Psoas muscle (tissue), 8 donors: Measurements from ENCODE around the gene TGFBR3L. TPM values are rescaled to one million over a fixed set of nuclear protein-coding genes. Genes with fewer than 3 reads are reported as not detected.

ENCODE experiments used
- ATAC-seq, 4 donors: fragments of 200-7000 bp; cut with Tn5 transposase; one replicate each; pipeline ENCODE4 v1.9.1; 2020; ENCODE audit warnings: moderate library complexity in 3 of 4, mild to moderate bottlenecking in 2 of 4
- DNase-seq, 2 donors: peaks; one replicate each; pipeline ENCODE4 v3.0.0-alpha.2; 2020
- H3K27ac ChIP-seq: fragments of 200-600 bp; one replicate; pipeline ENCODE4 v1.8.0; 2022
- H3K27me3 ChIP-seq, 3 donors: fragments of 200-600 bp in 1 of 3; one replicate each; pipeline versions ENCODE4 v1.6.1 to v1.8.0; 2013 to 2022; ENCODE audit warnings: low read length in 2 of 3, mild to moderate bottlenecking in 2 of 3, moderate library complexity in 1 of 3; ENCODE audit not compliant: insufficient read depth in 3 of 3
- H3K36me3 ChIP-seq, 2 donors: fragments of 200-600 bp in 1 of 2; one replicate each; pipeline versions ENCODE4 v1.6.1 to v1.8.0; 2013 to 2022; ENCODE audit warnings: low read depth in 1 of 2, mild to moderate bottlenecking in 1 of 2, moderate library complexity in 1 of 2; ENCODE audit not compliant: insufficient read depth in 1 of 2
- H3K4me1 ChIP-seq: fragments of 200-600 bp; one replicate; pipeline ENCODE4 v1.8.0; 2022
- H3K4me3 ChIP-seq: fragments of 200-600 bp; one replicate; pipeline ENCODE4 v1.8.0; 2022; ENCODE audit warnings: mild to moderate bottlenecking
- H3K9me3 ChIP-seq: fragments of 200-600 bp; one replicate; pipeline ENCODE4 v1.8.0; 2022
- CTCF ChIP-seq: fragments of 200-600 bp; IDR thresholded peaks from one replicate; pipeline ENCODE4 v1.8.0; 2022; ENCODE audit warnings: antibody characterized with exemption
- WGBS, 3 donors: extraction: QIAGEN DNeasy Blood & Tissue Kit; methylation state at CpG; one replicate each; pipeline versions ENCODE4 v1.1.6 to v1.1.7; 2013; 5-methylcytosine and 5-hydroxymethylcytosine counted together
- intact Hi-C, 2 donors: fragments of 100-400 bp; cut with DNase I; formaldehyde crosslinking; loops; one replicate each; pipeline versions ENCODE4 v1.11.0 to v1.14.2; 2022
- polyA plus RNA-seq, 3 donors: library from polyadenylated mRNA; stranded (reverse); fragments of 200-250 nt; gene quantifications; one replicate each; pipeline ENCODE4 v1.2.3, GENCODE V29; 2013
- total RNA-seq, 4 donors: library from RNA; stranded (reverse); fragmentation: NEBNext Ultra II Directional in 2 of 4; extraction: Animal tissue kit (Norgen Biotek cat#: 25700) in 2 of 4; gene quantifications; one replicate each; pipeline versions ENCODE4 v1.2.1 to v1.2.4, GENCODE V29; 2021 to 2023
- donor health status: healthy with polysubstance abuse.
- donor health status: DM: no; HTN: no; CAD: no; lungs with moderate emphysema.
- donor health status: Bipolar disorder and iron deficiency.
- donor health status: healthy.
- donor health status: DM: yes; HTN: yes; CAD: no.
- donor health status: DM: no; HTN: no; CAD: no.
- donor health status: DM: no; HTN: no; CAD: no.
- donor health status: DM: yes; HTN: yes; CAD: no.

TGFBR3L gene
- total and polyA plus RNA-seq, 7 donors: 1.2 to 13.0 (median 4.5) TPM

- Histone ChIP-seq H3K4me3 (no peak overlapping the region), H3K27me3 (peaks cover 0 to 8% (median 0%) of the 10 kb centered on the region in 3 donors), H3K4me1 (peaks cover 28% of the 10 kb centered on the region), H3K36me3 (peaks cover 3 to 18% of the 10 kb centered on the region in 2 donors), H3K27ac (no peak overlapping the region), H3K9me3 (no peaks in the 10 kb centered on the region)
- ATAC-seq (no peak), DNase-seq (peak; percentile 21 to 55)
- TF ChIP-seq CTCF: no peak
- WGBS, 3 donors: 86 to 91% (median 90%) methylated on average over 30 to 31 of the region's 31 CpGs
- intact Hi-C loops: no loop called here
Observed at GRCh38 chr19:7921967-7922835, 7.6 kb downstream of the TGFBR3L start.

- Histone ChIP-seq H3K4me1 (peaks cover 25% of the 10 kb centered on the region), H3K27ac (no peak overlapping the region), H3K9me3 (no peaks in the 10 kb centered on the region), H3K36me3 (peaks cover 3 to 18% of the 10 kb centered on the region in 2 donors), H3K4me3 (no peak overlapping the region), H3K27me3 (peaks cover 0 to 2% (median 0%) of the 10 kb centered on the region in 3 donors)
- intact Hi-C loops: no loop called here
- no peak for ATAC-seq
- 85 to 89% (median 89%) methylated on average over 8 of the region's 8 CpGs for whole genome bisulfite sequencing, 3 donors
- no peak for TF ChIP-seq CTCF
- DNase-seq: no peak
Observed at GRCh38 chr19:7922836-7923195, 8.2 kb downstream of the TGFBR3L start.

- peak; percentile 23 to 50 for DNase-seq
- 71 to 82% (median 76%) methylated on average over 27 to 31 of the region's 31 CpGs for WGBS, 3 donors
- Histone ChIP-seq H3K27me3 (no peaks in the 10 kb centered on the region), H3K4me3 (no peak overlapping the region), H3K4me1 (peaks cover 27% of the 10 kb centered on the region), H3K27ac (no peak overlapping the region), H3K36me3 (peaks cover 3 to 18% of the 10 kb centered on the region in 2 donors), H3K9me3 (no peaks in the 10 kb centered on the region)
- no peak for ATAC-seq
- no peak for TF ChIP-seq CTCF
- intact Hi-C loops: loop anchor here in 1 of 2 donors (2.0 kb wide), 1 partner anchor 71 kb away; no protein-coding TSS in a partner anchor
Observed at GRCh38 chr19:7923295-7924191, 8.9 kb downstream of the TGFBR3L start.

- H3K36me3 ChIP-seq: peaks cover 3 to 19% of the 10 kb centered on the region in 2 donors
- intact Hi-C loops: loop anchor here in 1 of 2 donors (2.0 kb wide), 1 partner anchor 71 kb away; no protein-coding TSS in a partner anchor
Observed at GRCh38 chr19:7924241-7924640, 9.6 kb downstream of the TGFBR3L start.

More at GRCh38 chr19:7924241-7924640, 9.6 kb downstream of the TGFBR3L start:
- Histone ChIP-seq H3K4me3 (no peak overlapping the region), H3K4me1 (peaks cover 27% of the 10 kb centered on the region), H3K27me3 (no peaks in the 10 kb centered on the region), H3K27ac (no peak overlapping the region), H3K9me3 (no peaks in the 10 kb centered on the region)
- no peak for TF ChIP-seq CTCF
- DNase-seq (no peak), ATAC-seq (no peak)
- 62 to 73% (median 70%) methylated on average over 10 to 12 of the region's 12 CpGs for WGBS, 3 donors
